ENCODE data around the gene CD3G.

CD3G gene

DNA sequence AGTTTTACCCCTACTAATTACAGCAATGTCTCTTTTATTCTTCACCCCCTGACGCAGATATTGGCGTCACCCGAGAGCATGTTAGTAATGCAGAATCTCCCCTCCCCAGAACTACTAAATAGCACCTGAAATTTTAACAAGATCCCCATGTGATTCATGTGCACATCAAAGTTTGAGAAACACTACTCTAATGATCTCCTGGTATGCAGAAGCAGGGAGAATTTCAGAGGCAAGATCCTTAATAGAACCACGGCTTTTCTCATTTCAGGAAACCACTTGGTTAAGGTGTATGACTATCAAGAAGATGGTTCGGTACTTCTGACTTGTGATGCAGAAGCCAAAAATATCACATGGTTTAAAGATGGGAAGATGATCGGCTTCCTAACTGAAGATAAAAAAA is 5.3 kb downstream of the CD3G start:
- no peak overlapping the region for H3K4me3 ChIP-seq (ENCODE audit: control insufficient read depth, low read depth, low read length)

DNA sequence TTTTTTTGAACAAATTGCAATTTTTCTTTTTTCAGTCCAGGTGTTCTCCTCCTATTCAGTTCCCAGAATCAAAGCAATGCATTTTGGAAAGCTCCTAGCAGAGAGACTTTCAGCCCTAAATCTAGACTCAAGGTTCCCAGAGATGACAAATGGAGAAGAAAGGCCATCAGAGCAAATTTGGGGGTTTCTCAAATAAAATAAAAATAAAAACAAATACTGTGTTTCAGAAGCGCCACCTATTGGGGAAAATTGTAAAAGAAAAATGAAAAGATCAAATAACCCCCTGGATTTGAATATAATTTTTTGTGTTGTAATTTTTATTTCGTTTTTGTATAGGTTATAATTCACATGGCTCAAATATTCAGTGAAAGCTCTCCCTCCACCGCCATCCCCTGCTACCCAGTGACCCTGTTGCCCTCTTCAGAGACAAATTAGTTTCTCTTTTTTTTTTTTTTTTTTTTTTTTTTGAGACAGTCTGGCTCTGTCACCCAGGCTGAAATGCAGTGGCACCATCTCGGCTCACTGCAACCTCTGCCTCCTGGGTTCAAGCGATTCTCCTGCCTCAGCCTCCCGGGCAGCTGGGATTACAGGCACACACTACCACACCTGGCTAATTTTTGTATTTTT is 9.1 kb downstream of the CD3G start:
- no peak overlapping the region for H3K4me3 ChIP-seq (ENCODE audit: control insufficient read depth, low read depth, low read length)
- TF ChIP-seq, protein P1, sequence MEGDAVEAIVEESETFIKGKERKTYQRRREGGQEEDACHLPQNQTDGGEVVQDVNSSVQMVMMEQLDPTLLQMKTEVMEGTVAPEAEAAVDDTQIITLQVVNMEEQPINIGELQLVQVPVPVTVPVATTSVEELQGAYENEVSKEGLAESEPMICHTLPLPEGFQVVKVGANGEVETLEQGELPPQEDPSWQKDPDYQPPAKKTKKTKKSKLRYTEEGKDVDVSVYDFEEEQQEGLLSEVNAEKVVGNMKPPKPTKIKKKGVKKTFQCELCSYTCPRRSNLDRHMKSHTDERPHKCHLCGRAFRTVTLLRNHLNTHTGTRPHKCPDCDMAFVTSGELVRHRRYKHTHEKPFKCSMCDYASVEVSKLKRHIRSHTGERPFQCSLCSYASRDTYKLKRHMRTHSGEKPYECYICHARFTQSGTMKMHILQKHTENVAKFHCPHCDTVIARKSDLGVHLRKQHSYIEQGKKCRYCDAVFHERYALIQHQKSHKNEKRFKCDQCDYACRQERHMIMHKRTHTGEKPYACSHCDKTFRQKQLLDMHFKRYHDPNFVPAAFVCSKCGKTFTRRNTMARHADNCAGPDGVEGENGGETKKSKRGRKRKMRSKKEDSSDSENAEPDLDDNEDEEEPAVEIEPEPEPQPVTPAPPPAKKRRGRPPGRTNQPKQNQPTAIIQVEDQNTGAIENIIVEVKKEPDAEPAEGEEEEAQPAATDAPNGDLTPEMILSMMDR (IDR thresholded peaks at IDR 0.05; ENCODE audit: control insufficient read depth, insufficient read depth, low read depth, low read length, missing control alignments) = peak; percentile 42
- DNase-seq (ENCODE audit: low read depth) = no peak

More for the DNA sequence above, 5.3 kb downstream of the CD3G start:
- DNase-seq (ENCODE audit: low read depth) = no peak
- TF ChIP-seq, protein P1 (IDR thresholded peaks at IDR 0.05; ENCODE audit: control insufficient read depth, insufficient read depth, low read depth, low read length, missing control alignments) = no peak

DNA sequence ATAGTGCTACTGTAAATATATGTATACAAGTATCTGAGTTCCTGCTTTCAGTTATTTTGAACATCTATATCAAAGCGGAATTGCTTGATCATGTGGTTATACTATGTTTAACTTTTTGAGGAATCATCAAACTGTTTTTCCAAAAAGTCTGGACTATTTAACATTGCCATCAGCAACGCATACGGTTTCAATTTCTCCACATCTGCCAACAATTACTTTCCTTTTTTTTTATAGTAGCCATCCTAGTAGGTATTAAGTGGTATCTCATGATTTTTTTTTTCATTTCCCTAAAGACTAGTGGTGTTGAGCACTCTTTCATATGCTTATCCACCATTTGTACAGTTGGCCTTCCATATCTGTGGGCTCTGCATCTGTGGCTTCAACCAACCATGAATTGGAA is 13.9 kb downstream of the CD3G start:
- H3K4me3 ChIP-seq (ENCODE audit: control insufficient read depth, low read depth, low read length) = no peak overlapping the region
- DNase-seq (ENCODE audit: low read depth) = no peak
- TF ChIP-seq, protein P1 (IDR thresholded peaks at IDR 0.05; ENCODE audit: control insufficient read depth, insufficient read depth, low read depth, low read length, missing control alignments) = no peak

DNA sequence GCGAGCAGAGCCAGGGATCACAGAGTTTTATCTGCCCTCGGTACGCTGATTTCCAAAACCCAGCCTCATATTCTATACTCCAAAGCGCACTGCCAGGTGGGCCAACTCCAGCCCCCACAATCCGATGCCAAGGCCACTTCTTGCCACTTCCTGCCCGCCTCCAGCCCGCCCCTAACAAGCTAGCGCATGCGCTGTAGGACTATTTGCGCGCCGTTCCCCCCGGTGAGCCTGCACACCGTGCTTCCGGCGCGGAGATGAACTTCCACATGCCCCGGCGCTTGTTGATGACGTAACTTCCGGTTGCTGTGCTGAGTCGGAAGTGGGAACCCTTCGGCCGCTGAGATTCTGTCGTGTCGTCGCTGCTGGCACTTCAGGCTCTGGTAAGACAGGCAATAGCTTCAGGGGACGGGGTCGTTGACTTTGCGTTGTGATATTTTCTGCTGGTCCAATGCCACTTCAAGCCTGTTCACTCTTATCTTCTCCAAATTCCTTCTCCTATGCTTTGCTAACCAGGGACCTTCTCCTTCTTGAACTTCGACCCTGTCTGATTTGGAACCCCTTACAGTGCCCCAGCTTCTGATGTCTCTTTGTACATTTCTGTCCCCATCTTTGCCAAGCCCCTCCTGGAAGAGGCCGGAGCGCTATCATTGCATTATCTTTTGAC is 15.3 kb downstream of the CD3G start, which contains the start of gene UBE4A:
TSS of gene UBE4A (plus strand) at position 306 of the 664 bp plus-strand sequence. CDS start 5,481 bp downstream, outside the sequence.
- peak; percentile 70 for DNase-seq (ENCODE audit: low read depth)
- H3K4me3 ChIP-seq (ENCODE audit: control insufficient read depth, low read depth, low read length) = peak within 1 kb of the TSS; percentile 59
- TF ChIP-seq, protein P1 (IDR thresholded peaks at IDR 0.05; ENCODE audit: control insufficient read depth, insufficient read depth, low read depth, low read length, missing control alignments) = no peak

DNA sequence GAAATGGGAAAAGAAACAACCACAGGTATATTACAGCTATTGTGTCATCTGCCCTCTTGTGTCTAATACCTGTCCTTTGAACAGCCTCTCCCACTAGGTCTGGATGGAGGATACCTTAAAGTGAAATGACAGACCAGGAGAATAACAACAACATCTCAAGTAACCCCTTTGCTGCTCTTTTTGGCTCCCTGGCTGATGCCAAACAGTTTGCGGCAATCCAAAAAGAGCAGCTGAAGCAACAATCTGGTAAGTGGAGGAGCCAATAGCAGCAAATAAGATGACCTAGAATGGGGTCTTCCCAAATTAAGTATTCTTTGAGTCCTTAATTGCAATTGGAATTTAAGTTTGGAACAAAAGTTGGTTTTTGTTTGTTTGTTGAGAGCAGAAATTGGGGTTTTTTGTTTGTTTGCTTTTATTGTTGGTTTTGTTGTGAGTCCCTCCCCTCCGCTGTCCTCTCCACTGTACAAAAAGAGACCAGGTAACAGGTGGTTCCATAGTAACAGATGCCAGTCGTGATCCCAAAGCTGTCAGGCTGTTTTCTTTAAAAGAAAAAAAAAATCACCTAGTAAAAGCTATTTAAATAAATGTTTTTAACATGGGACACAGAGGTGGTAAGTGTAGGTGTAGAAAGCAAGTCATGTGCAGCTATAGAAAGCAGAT is 20.9 kb downstream of the CD3G start:
- TF ChIP-seq, protein P1 (IDR thresholded peaks at IDR 0.05; ENCODE audit: control insufficient read depth, insufficient read depth, low read depth, low read length, missing control alignments) = no peak
- DNase-seq (ENCODE audit: low read depth) = no peak
- H3K4me3 ChIP-seq (ENCODE audit: control insufficient read depth, low read depth, low read length) = no peak overlapping the region

DNA sequence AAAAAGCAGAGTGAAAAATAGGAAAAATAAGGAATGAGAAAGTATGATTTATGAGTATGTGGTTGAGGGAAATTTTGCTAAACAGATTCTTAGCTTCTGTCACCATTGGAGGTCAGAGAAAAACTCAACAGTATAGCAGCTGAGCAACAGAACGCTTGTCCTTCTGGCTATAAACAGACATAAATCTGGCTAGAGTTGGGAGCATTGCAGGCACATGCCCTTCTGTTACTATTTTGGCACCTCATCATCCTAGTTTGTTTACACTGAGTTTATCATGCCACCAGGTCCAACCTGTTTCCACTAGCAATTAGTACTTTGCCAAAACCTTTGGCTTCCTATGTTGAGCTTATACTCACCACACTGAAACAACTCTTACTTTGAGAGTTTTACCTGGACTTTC is 22.1 kb downstream of the CD3G start:
- TF ChIP-seq, protein P1 (IDR thresholded peaks at IDR 0.05; ENCODE audit: control insufficient read depth, insufficient read depth, low read depth, low read length, missing control alignments) = no peak
- DNase-seq (ENCODE audit: low read depth) = no peak
- H3K4me3 ChIP-seq (ENCODE audit: control insufficient read depth, low read depth, low read length) = no peak overlapping the region
